HG03045 (cell line): ENCODE results near the gene SLC25A26.
"Not testable (repeated sequence)": the region's sequence is repeated elsewhere in the genome, so short reads cannot be mapped to it uniquely, and the experiment has no call there.

Source experiments
- ATAC-seq: cut with Tn5 transposase; IDR thresholded peaks from one replicate; pipeline ENCODE4 v1.9.1; 2021; ENCODE audit warnings: mild to moderate bottlenecking, moderate library complexity; ENCODE audit not compliant: unreplicated experiment

Gene SLC25A26

GRCh38 chr3:66267906-66268305 is 47.1 kb downstream of the SLC25A26 start:
- ATAC-seq: no peak

GRCh38 chr3:66268864-66269263 is 48.1 kb downstream of the SLC25A26 start:
- ATAC-seq: no peak

GRCh38 chr3:66269411-66269810 is 48.6 kb downstream of the SLC25A26 start:
- no peak for ATAC-seq

- ATAC-seq: no peak
Measured at GRCh38 chr3:66270288-66270687, 49.5 kb downstream of the SLC25A26 start.

GRCh38 chr3:66270701-66271100 is 49.9 kb downstream of the SLC25A26 start:
- no peak for ATAC-seq

GRCh38 chr3:66271231-66271630 is 50.4 kb downstream of the SLC25A26 start:
- no peak for ATAC-seq

GRCh38 chr3:66272016-66272415 is 51.2 kb downstream of the SLC25A26 start:
- ATAC-seq: no peak

GRCh38 chr3:66274837-66275236 is 54.0 kb downstream of the SLC25A26 start:
- not testable (repeated sequence) for ATAC-seq

- ATAC-seq: peak; percentile 60
Measured at GRCh38 chr3:66276705-66277274, 56.0 kb downstream of the SLC25A26 start.

- no peak for ATAC-seq
Measured at GRCh38 chr3:66279168-66279567, 58.4 kb downstream of the SLC25A26 start.

- no peak for ATAC-seq
Measured at GRCh38 chr3:66280304-66280703, 59.5 kb downstream of the SLC25A26 start.

GRCh38 chr3:66291922-66292321 is 71.1 kb downstream of the SLC25A26 start:
- not testable (repeated sequence) for ATAC-seq

- no peak for ATAC-seq
Measured at GRCh38 chr3:66297260-66297873, 76.6 kb downstream of the SLC25A26 start.

- no peak for ATAC-seq
Measured at GRCh38 chr3:66297900-66298299, 77.1 kb downstream of the SLC25A26 start.

- no peak for ATAC-seq
Measured at GRCh38 chr3:66298591-66298990, 77.8 kb downstream of the SLC25A26 start.

GRCh38 chr3:66299085-66299484 is 78.3 kb downstream of the SLC25A26 start:
- not testable (repeated sequence) for ATAC-seq

- no peak for ATAC-seq
Measured at GRCh38 chr3:66299891-66300290, 79.1 kb downstream of the SLC25A26 start.

- no peak for ATAC-seq
Measured at GRCh38 chr3:66302288-66302687, 81.5 kb downstream of the SLC25A26 start.

GRCh38 chr3:66303491-66303901 is 82.7 kb downstream of the SLC25A26 start:
- ATAC-seq: no peak

- no peak for ATAC-seq
Measured at GRCh38 chr3:66304293-66304692, 83.5 kb downstream of the SLC25A26 start.

GRCh38 chr3:66306086-66306485 is 85.3 kb downstream of the SLC25A26 start:
- ATAC-seq: not testable (repeated sequence)

- ATAC-seq: not testable (repeated sequence)
Measured at GRCh38 chr3:66306991-66307390, 86.2 kb downstream of the SLC25A26 start.

- no peak for ATAC-seq
Measured at GRCh38 chr3:66312039-66312438, 91.2 kb downstream of the SLC25A26 start.
